Gastroesophageal sphincter (tissue), 3 donors: Measurements from ENCODE around the gene ZDHHC12.

Source experiments
- EP300 ChIP-seq: sonication (generic); formaldehyde crosslinking; IDR thresholded peaks from one replicate; pipeline ENCODE4 v1.6.1; 2017; ENCODE audit warnings: antibody characterized with exemption, mild to moderate bottlenecking
- POLR2A ChIP-seq, 2 donors: fragments of 450-650 bp; IDR thresholded peaks; one replicate each; pipeline ENCODE4 v1.6.1; 2017; ENCODE audit warnings: antibody characterized with exemption in 2 of 2, mild to moderate bottlenecking in 2 of 2, moderate library complexity in 1 of 2
- TF ChIP-seq, protein P1 (sequence below), 4 experiments: fragments of 200-600 bp in 2 of 4; fragments of 450-650 bp in 2 of 4; sonication (generic) in 1 of 4; IDR thresholded peaks; one replicate each; pipeline ENCODE4 v1.5.1; 2017 to 2019; ENCODE audit warnings: antibody characterized with exemption in 4 of 4, mild to moderate bottlenecking in 2 of 4, moderate library complexity in 2 of 4

DNA sequence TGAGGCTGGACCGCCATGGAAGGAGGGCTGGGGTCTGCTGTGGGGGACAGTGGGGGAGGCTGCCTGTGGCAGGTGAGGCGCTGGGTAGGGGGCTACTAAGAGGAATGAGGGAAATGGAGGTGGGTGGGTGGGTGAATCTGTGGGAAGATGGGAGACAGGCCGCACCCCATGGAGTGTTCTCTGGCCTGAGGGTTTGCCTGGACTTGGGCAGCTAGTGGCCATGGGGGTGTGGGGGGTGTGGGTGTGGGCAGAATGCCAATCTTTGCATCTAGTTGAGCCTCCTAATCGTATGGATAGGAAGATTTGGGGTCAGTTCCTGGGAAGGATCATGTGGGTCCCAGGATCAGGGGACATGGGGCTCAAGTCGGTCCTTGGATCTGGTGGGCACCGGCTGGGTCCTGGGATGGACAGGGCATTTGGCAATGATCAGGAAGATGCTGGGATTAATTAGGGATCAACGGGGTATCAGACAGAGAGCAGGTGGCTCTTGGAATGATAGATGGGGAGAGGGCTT lies 518 bp downstream of the ZDHHC12 start:
- TF ChIP-seq POLR2A (IDR thresholded peaks at IDR 0.05) = no peak
- TF ChIP-seq, protein P1, sequence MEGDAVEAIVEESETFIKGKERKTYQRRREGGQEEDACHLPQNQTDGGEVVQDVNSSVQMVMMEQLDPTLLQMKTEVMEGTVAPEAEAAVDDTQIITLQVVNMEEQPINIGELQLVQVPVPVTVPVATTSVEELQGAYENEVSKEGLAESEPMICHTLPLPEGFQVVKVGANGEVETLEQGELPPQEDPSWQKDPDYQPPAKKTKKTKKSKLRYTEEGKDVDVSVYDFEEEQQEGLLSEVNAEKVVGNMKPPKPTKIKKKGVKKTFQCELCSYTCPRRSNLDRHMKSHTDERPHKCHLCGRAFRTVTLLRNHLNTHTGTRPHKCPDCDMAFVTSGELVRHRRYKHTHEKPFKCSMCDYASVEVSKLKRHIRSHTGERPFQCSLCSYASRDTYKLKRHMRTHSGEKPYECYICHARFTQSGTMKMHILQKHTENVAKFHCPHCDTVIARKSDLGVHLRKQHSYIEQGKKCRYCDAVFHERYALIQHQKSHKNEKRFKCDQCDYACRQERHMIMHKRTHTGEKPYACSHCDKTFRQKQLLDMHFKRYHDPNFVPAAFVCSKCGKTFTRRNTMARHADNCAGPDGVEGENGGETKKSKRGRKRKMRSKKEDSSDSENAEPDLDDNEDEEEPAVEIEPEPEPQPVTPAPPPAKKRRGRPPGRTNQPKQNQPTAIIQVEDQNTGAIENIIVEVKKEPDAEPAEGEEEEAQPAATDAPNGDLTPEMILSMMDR (IDR thresholded peaks at IDR 0.05) = no peak
- no peak for TF ChIP-seq EP300
